Heart left ventricle (tissue), 16 donors: ENCODE results near the gene IFITM1. TPM values are rescaled to one million over a fixed set of nuclear protein-coding genes. Genes with fewer than 3 reads are reported as not detected.

Experiments
- ATAC-seq, 4 donors: fragments of 200-7000 bp; cut with Tn5 transposase; one replicate each; pipeline ENCODE4 v1.9.1; 2020 to 2022; ENCODE audit warnings: moderate library complexity in 4 of 4, mild to moderate bottlenecking in 3 of 4, moderate number of reproducible peaks in 1 of 4
- DNase-seq, 5 donors: peaks; one replicate each; pipeline ENCODE4 v3.0.0-alpha.2; 2020
- H3K27ac ChIP-seq, 12 donors: fragments of 200-600 bp; sonication (generic) in 4 of 12; one replicate each; pipeline versions ENCODE4 v1.5.0 to v1.8.0; 2016 to 2022; ENCODE audit warnings: mild to moderate bottlenecking in 2 of 12
- H3K27me3 ChIP-seq, 9 donors: fragments of 200-600 bp; sonication (generic) in 2 of 9; one replicate each; pipeline versions ENCODE4 v1.5.1 to v1.8.0; 2016 to 2022; ENCODE audit warnings: mild to moderate bottlenecking in 3 of 9
- H3K36me3 ChIP-seq, 9 donors: fragments of 200-600 bp; sonication (generic) in 2 of 9; one replicate each; pipeline versions ENCODE4 v1.5.0 to v1.8.0; 2018 to 2022; ENCODE audit warnings: mild to moderate bottlenecking in 2 of 9
- H3K4me1 ChIP-seq, 12 donors: fragments of 200-600 bp; sonication (generic) in 4 of 12; one replicate each; pipeline versions ENCODE4 v1.5.0 to v1.8.0; 2016 to 2022; ENCODE audit warnings: mild to moderate bottlenecking in 3 of 12
- H3K4me3 ChIP-seq, 12 donors: fragments of 200-600 bp; sonication (generic) in 4 of 12; one replicate each; pipeline versions ENCODE4 v1.5.0 to v1.8.0; 2017 to 2022; ENCODE audit warnings: mild to moderate bottlenecking in 9 of 12, moderate library complexity in 4 of 12
- H3K9me3 ChIP-seq, 12 donors: fragments of 200-600 bp; sonication (generic) in 4 of 12; one replicate each; pipeline versions ENCODE4 v1.5.0 to v1.8.0; 2016 to 2022; ENCODE audit warnings: mild to moderate bottlenecking in 1 of 12
- CTCF ChIP-seq, 12 donors: fragments of 200-600 bp; sonication (generic) in 4 of 12; IDR thresholded peaks; one replicate each; pipeline versions ENCODE4 v1.5.0 to v1.8.0; 2018 to 2022; ENCODE audit warnings: antibody characterized with exemption in 12 of 12, mild to moderate bottlenecking in 5 of 12
- POLR2A ChIP-seq, 2 donors: fragments of 450-650 bp; IDR thresholded peaks; one replicate each; pipeline ENCODE4 v1.6.1; 2017; ENCODE audit warnings: antibody characterized with exemption in 2 of 2, mild to moderate bottlenecking in 2 of 2, moderate library complexity in 2 of 2
- WGBS, 4 donors: extraction: QIAGEN DNeasy Blood & Tissue Kit in 2 of 4; methylation state at CpG; one replicate each; pipeline versions ENCODE4 v1.1.5 to v1.1.7; 2013 to 2018; 5-methylcytosine and 5-hydroxymethylcytosine counted together
- intact Hi-C, 10 donors: fragments of 100-400 bp; cut with DNase I; formaldehyde crosslinking; loops; one replicate each; pipeline versions ENCODE4 v1.11.1 to v1.14.2; 2022
- polyA plus RNA-seq, 2 donors: library from polyadenylated mRNA; stranded (reverse); fragments of 200-250 nt; gene quantifications; one replicate each; pipeline ENCODE4 v1.2.3, GENCODE V29; 2013
- total RNA-seq, 9 donors: library from RNA; depleted of rRNA in 2 of 9; stranded (reverse); fragments of >200 nt in 2 of 9; fragmentation: NEBNext Ultra II Directional in 3 of 9; extraction: Animal tissue kit (Norgen Biotek cat#: 25700) in 3 of 9; gene quantifications; one replicate each; pipeline versions ENCODE4 v1.1.0 to v1.2.4, GENCODE V29; 2016 to 2023
- donor health status: ischemic (EF 13 %, LVEDD 7.1; RV severe dilation, severe dysfunction).
- donor health status: healthy with polysubstance abuse.
- donor health status: DM: no; HTN: yes; CAD: no.
- donor health status: DM: no; HTN: no; CAD: no.
- donor health status: ischemic (EF 25% LVEDD 6.9; RV normal size, moderate dysfunction).
- donor health status: ischemic (EF 25% LVEDD 5.7; RV mildly dilated, moderate dysfunction).
- donor health status: healthy.
- donor health status: DM: yes; HTN: yes; CAD: no.
- donor health status: ischemic (EF 35%, LVEDD 5.7; RV mildly dilated, moderate dysfunction).
- donor health status: nonischemic (EF 11% LVEDD 7.7; RV severe dilation, severe dysfunction).
- donor health status: DM: yes; HTN: yes; CAD: no.
- donor health status: PGD.
- donor health status: ischemic (EF 29% LVEDD 5.4; RV normal size, mild dysfunction).
- donor health status: nonischemic (EF 23%, LVEDD 6.1; RV moderate dilation, normal function).

The IFITM1 gene
- total and polyA plus RNA-seq, 11 donors: 61.3 to 278 (median 132) TPM

DNA sequence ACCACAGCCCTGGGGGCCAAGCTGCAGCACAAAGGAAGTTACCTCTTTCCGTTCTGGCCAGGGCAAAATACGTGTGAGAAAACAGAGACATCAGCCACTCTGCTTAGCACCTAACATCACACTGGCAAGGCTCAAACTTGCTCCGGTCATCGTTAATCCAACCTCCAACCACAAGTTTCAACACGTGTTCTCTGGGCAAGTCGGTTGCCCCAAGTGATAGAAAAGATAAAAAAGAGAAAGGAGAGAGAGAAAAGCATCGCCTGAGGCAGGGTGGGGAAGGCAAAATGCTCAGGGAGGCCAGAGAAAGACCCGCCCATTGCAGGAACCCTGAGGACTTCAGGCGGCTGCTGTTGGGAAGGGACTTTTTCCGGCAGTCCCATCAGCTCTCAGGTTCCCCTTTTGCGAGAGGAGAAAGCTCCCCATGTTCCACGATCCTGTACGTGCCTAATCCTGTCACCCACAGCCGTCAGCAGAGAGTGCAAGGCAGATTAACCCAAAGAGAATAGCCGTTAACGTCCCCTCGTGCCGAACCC is 36.9 kb downstream of the IFITM1 start:
- H3K27me3 ChIP-seq: no peaks in the 10 kb centered on the region
- WGBS, 4 donors: 65 to 83% (median 77%) methylated on average over 18 of the region's 18 CpGs
- DNase-seq (peak in 1 of 5 donors; percentile 34), ATAC-seq (no peak)
- intact Hi-C loops: loop anchor here in 3 of 10 donors (5.0 to 10.0 kb wide), 4 partner anchors 33 to 454 kb away; partner anchors contain the start of genes IFITM1 (in 1 of the 3), IFITM2 (in 1 of the 3), PIDD1 (in 1 of the 3) and RPLP2 (in 1 of the 3)
- no peaks in the 10 kb centered on the region for H3K9me3 ChIP-seq
- no peak for TF ChIP-seq CTCF (IDR thresholded peaks at IDR 0.05)
- no peak for TF ChIP-seq POLR2A (IDR thresholded peaks at IDR 0.05)
- peak overlapping the region in 1 of 12 donors; percentile 59 for H3K27ac ChIP-seq
- H3K4me1 ChIP-seq: peaks cover 7 to 47% (median 30%) of the 10 kb centered on the region in 12 donors
- no peak overlapping the region for H3K4me3 ChIP-seq
- no peaks in the 10 kb centered on the region for H3K36me3 ChIP-seq

- TF ChIP-seq CTCF (IDR thresholded peaks at IDR 0.05) (no peak), POLR2A (IDR thresholded peaks at IDR 0.05) (no peak)
- Histone ChIP-seq H3K27me3 (no peaks in the 10 kb centered on the region), H3K9me3 (no peaks in the 10 kb centered on the region), H3K27ac (peak overlapping the region in 1 of 12 donors; percentile 59), H3K4me3 (no peak overlapping the region), H3K4me1 (peaks cover 7 to 48% (median 30%) of the 10 kb centered on the region in 12 donors), H3K36me3 (no peaks in the 10 kb centered on the region)
- WGBS, 4 donors: 94 to 98% (median 97%) methylated on average over 14 of the region's 14 CpGs
- ATAC-seq: no peak
- DNase-seq: peak in 1 of 5 donors; percentile 33
- intact Hi-C loops: loop anchor here in 3 of 10 donors (5.0 to 10.0 kb wide), 4 partner anchors 34 to 453 kb away; partner anchors contain the start of genes IFITM1 (in 1 of the 3), IFITM2 (in 1 of the 3), PIDD1 (in 1 of the 3) and RPLP2 (in 1 of the 3)
These were observed 37.6 kb downstream of the IFITM1 start for GRCh38 chr11:351411-351810.

DNA sequence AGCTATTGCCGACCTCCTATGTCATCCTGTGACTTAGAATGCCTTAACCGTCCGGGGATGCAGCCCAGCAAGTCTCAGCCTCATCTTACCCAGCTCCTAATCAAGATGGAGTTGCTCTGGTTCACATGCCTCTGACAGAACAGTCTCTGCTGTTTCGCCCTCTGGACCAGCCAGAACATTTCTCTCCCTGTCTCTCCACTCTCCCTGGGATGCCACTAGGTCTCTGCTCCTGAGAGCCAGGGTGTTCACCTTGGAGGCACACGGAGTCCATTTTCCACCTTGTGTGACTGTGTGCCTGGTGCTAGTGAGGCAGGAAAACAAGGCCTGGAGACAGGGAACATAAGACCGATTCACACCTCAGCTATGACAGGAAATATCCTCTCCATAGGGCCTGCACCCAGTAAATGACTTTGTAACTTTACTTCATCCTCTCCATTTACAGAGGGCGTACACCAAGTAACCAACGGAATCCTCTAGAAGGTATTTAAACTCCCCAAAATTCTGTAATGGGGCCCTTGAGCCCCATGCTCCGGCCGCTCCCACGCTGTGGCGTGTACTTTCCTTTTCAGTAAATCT is 38.7 kb downstream of the IFITM1 start:
- Histone ChIP-seq H3K36me3 (no peaks in the 10 kb centered on the region), H3K9me3 (no peaks in the 10 kb centered on the region), H3K27me3 (no peaks in the 10 kb centered on the region), H3K4me1 (peaks cover 7 to 48% (median 30%) of the 10 kb centered on the region in 12 donors), H3K27ac (peak overlapping the region; percentile 95 to 100 (median 99)), H3K4me3 (no peak overlapping the region)
- WGBS, 4 donors: 90 to 93% (median 92%) methylated on average over 12 of the region's 12 CpGs
- no peak for ATAC-seq
- DNase-seq: peak in 1 of 5 donors; percentile 28
- TF ChIP-seq POLR2A (IDR thresholded peaks at IDR 0.05): no peak
- intact Hi-C loops: loop anchor here in 4 of 10 donors (2.0 to 10.0 kb wide), 5 partner anchors 26 to 452 kb away; partner anchors contain the start of genes IFITM1 (in 1 of the 4), IFITM2 (in 1 of the 4), PIDD1 (in 1 of the 4) and RPLP2 (in 1 of the 4)

DNA sequence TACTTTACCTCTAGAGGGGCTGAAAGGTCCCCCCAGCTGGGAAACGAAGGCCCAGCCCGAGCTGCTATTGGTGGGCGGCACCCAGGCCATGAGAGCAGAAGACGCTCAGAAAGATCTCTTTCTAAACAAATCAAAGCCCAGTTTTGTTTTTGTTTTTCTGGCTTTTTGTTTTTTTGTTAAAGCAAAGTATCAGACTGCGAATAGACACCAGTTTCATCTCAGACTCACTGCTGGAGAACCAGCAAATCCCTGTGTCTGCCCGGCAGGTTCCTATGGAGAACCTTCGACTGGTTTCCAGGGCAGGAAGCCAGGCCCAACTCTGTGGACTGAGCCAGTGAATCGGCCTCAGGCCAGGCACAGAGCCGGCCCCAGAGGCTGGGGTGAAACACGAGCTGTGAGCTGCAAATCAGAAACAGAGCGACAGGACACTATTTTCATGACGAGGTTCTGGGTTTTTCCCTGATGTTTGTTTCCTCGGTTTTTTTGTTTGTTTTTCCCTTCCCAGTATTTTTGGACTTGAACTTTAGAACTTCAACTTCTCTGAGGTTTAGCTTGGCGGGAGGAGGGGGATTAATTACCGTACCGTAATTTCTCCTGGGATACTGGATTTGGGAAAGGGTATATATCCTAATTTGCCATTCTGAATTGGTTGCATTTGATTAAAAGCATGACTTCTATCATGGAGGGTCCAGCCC is 39.5 kb downstream of the IFITM1 start:
- DNase-seq (peak; percentile 87 to 94 (median 88)), ATAC-seq (peak; percentile 52 to 79 (median 60))
- intact Hi-C loops: loop anchor here in 4 of 10 donors (2.0 to 10.0 kb wide), 5 partner anchors 27 to 451 kb away; partner anchors contain the start of genes IFITM1 (in 1 of the 4), IFITM2 (in 1 of the 4), PIDD1 (in 1 of the 4) and RPLP2 (in 1 of the 4)
- H3K27ac ChIP-seq: peak overlapping the region; percentile 95 to 100 (median 99)
- WGBS, 4 donors: 29 to 41% (median 35%) methylated on average over 16 of the region's 16 CpGs
- no peaks in the 10 kb centered on the region for H3K36me3 ChIP-seq
- peaks cover 7 to 48% (median 30%) of the 10 kb centered on the region in 12 donors for H3K4me1 ChIP-seq
- H3K9me3 ChIP-seq: no peaks in the 10 kb centered on the region
- H3K27me3 ChIP-seq: peaks cover 0 to 5% (median 0%) of the 10 kb centered on the region in 9 donors
- H3K4me3 ChIP-seq: peak overlapping the region in 3 of 12 donors; percentile 1 to 9 (median 9)
- TF ChIP-seq POLR2A (IDR thresholded peaks at IDR 0.05): peak in 1 of 2 donors; percentile 54
- no peak for TF ChIP-seq CTCF (IDR thresholded peaks at IDR 0.05)
